Gastroesophageal sphincter (tissue), 4 donors: ENCODE results near the gene MAML2. TPM values are rescaled to one million over a fixed set of nuclear protein-coding genes. Genes with fewer than 3 reads are reported as not detected.
A peak's percentile ranks its signal among the peaks of the same experiment; 100 is the strongest.

ENCODE experiments used
- ATAC-seq: fragments of 150-250 bp; one replicate; pipeline ENCODE4 v1.9.1; 2016; ENCODE audit warnings: mild to moderate bottlenecking, moderate library complexity
- H3K27ac ChIP-seq, 4 donors: fragments of 200-600 bp; sonication (generic) in 3 of 4; 1 replicate in 3 of 4; 2 replicates in 1 of 4; pipeline ENCODE4 v1.5.1; 2016 to 2019
- H3K27me3 ChIP-seq: fragments of 200-600 bp; sonication (generic); one replicate; pipeline ENCODE4 v1.5.1; 2019
- H3K36me3 ChIP-seq, 2 donors: fragments of 200-600 bp; sonication (generic); one replicate each; pipeline ENCODE4 v1.5.1; 2019; ENCODE audit warnings: control low read depth in 1 of 2
- H3K4me1 ChIP-seq, 3 donors: fragments of 200-600 bp; sonication (generic); 1 replicate in 2 of 3; 2 replicates in 1 of 3; pipeline ENCODE4 v1.5.1; 2016 to 2019; ENCODE audit warnings: control low read depth in 2 of 3
- H3K4me3 ChIP-seq, 2 donors: fragments of 200-600 bp; sonication (generic); one replicate each; pipeline ENCODE4 v1.5.1; 2019; ENCODE audit warnings: mild to moderate bottlenecking in 1 of 2, moderate library complexity in 1 of 2
- H3K9me3 ChIP-seq, 3 donors: fragments of 200-600 bp; sonication (generic); one replicate each; pipeline ENCODE4 v1.5.1; 2017 to 2019; ENCODE audit warnings: control low read depth in 2 of 3
- EP300 ChIP-seq: sonication (generic); formaldehyde crosslinking; IDR thresholded peaks from one replicate; pipeline ENCODE4 v1.6.1; 2017; ENCODE audit warnings: antibody characterized with exemption, mild to moderate bottlenecking
- POLR2A ChIP-seq, 2 donors: fragments of 450-650 bp; IDR thresholded peaks; one replicate each; pipeline ENCODE4 v1.6.1; 2017; ENCODE audit warnings: antibody characterized with exemption in 2 of 2, mild to moderate bottlenecking in 2 of 2, moderate library complexity in 1 of 2
- POLR2AphosphoS5 ChIP-seq: sonication (generic); formaldehyde crosslinking; IDR thresholded peaks from one replicate; pipeline ENCODE4 v1.6.1; 2017; ENCODE audit warnings: antibody characterized with exemption
- WGBS, 2 donors: methylation state at CpG; one replicate each; pipeline ENCODE4 v1.1.5; 2018; ENCODE audit warnings: low coverage in 1 of 2; 5-methylcytosine and 5-hydroxymethylcytosine counted together
- total RNA-seq, 4 donors: library from RNA; depleted of rRNA; stranded (reverse); fragments of >200 nt; gene quantifications; one replicate each; pipeline ENCODE4 v1.1.0, GENCODE V29; 2016
- TF ChIP-seq, protein P1 (sequence below), 4 experiments: fragments of 200-600 bp in 2 of 4; fragments of 450-650 bp in 2 of 4; sonication (generic) in 1 of 4; IDR thresholded peaks; one replicate each; pipeline ENCODE4 v1.5.1; 2017 to 2019; ENCODE audit warnings: antibody characterized with exemption in 4 of 4, mild to moderate bottlenecking in 2 of 4, moderate library complexity in 2 of 4

The MAML2 gene
- total RNA-seq, 4 donors from 2014 or later: 15.8 to 31.8 (median 23.7) TPM

DNA sequence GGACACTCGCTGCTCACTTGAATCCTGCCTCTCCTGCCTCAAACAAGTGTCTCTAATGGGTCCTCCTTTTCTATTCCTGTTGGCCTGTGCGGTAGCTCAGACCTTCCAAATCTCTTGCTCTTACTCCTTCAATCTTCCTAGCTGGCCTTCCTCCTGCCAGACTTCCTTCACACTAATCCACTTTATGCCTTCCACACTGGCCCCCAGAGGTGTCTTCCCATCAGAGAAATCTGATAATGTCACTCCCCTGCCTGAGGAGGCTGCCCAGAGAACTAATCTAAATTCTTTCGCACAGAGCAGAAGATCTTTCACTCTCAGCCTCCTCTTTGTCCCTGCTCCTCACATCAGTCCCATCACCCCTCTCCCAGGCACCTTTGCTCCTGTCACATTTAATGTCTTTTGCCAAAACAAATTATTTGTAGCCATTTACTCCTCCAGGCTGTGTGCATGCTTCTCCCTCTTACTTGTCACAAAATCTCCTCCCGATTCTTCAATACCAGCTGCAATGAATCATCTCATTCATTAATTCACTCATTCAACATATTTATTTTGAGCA is 175.7 kb downstream of the MAML2 start:
- TF ChIP-seq POLR2A (IDR thresholded peaks at IDR 0.05) (no peak), EP300 (no peak), POLR2AphosphoS5 (no peak)
- TF ChIP-seq, protein P1, sequence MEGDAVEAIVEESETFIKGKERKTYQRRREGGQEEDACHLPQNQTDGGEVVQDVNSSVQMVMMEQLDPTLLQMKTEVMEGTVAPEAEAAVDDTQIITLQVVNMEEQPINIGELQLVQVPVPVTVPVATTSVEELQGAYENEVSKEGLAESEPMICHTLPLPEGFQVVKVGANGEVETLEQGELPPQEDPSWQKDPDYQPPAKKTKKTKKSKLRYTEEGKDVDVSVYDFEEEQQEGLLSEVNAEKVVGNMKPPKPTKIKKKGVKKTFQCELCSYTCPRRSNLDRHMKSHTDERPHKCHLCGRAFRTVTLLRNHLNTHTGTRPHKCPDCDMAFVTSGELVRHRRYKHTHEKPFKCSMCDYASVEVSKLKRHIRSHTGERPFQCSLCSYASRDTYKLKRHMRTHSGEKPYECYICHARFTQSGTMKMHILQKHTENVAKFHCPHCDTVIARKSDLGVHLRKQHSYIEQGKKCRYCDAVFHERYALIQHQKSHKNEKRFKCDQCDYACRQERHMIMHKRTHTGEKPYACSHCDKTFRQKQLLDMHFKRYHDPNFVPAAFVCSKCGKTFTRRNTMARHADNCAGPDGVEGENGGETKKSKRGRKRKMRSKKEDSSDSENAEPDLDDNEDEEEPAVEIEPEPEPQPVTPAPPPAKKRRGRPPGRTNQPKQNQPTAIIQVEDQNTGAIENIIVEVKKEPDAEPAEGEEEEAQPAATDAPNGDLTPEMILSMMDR (IDR thresholded peaks at IDR 0.05): no peak
- ATAC-seq: no peak
- H3K4me1 ChIP-seq: peaks cover 6 to 54% (median 16%) of the 10 kb centered on the region in 3 donors
- no peaks in the 10 kb centered on the region for H3K9me3 ChIP-seq
- H3K4me3 ChIP-seq: no peak overlapping the region
- WGBS, 2 donors: 85 to 96% methylated on average over 3 to 4 of the region's 4 CpGs
- H3K36me3 ChIP-seq: no peaks in the 10 kb centered on the region
- no peaks in the 10 kb centered on the region for H3K27me3 ChIP-seq
- no peak overlapping the region for H3K27ac ChIP-seq

DNA sequence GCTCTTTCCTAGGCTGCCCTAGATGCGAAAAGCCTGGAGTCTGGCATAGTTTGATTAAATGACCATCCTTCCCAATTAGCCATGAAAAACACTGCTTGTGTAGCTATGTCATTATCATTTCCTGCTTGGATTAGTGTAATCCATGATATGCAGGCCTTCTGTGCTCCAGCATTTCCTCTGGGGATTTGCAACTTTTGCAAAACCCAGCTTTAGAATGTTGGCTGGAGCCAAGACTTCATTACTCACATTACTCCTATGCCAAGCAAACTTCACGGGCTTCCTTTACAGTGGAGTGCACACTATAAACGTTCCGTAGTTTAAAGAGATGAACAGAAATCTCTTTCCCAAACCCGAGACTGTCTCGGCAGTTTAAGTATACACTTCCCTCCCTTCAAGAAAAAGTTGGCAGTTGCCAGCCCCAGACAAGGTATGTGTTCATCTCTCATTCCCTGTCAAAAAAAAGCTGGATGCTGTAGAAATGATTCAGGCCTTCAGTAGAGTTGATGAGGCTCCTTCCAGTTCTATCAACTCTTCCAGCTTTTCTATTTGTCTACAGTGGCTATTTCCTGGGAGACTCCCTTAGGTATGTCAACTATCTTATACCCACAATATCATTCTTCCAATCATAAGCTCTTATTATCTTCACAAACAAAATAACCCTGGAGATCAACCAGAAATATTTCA is 180.0 kb downstream of the MAML2 start:
- H3K9me3 ChIP-seq: no peaks in the 10 kb centered on the region
- no peaks in the 10 kb centered on the region for H3K27me3 ChIP-seq
- peak overlapping the region; percentile 62 to 78 (median 74) for H3K27ac ChIP-seq
- H3K4me3 ChIP-seq: no peak overlapping the region
- TF ChIP-seq POLR2AphosphoS5 (peak; percentile 72), EP300 (no peak)
- peaks cover 4 to 57% (median 17%) of the 10 kb centered on the region in 3 donors for H3K4me1 ChIP-seq
- no peaks in the 10 kb centered on the region for H3K36me3 ChIP-seq
- 6 to 7% methylated on average over 5 to 6 of the region's 6 CpGs for WGBS, 2 donors
- ATAC-seq: peak; percentile 91

DNA sequence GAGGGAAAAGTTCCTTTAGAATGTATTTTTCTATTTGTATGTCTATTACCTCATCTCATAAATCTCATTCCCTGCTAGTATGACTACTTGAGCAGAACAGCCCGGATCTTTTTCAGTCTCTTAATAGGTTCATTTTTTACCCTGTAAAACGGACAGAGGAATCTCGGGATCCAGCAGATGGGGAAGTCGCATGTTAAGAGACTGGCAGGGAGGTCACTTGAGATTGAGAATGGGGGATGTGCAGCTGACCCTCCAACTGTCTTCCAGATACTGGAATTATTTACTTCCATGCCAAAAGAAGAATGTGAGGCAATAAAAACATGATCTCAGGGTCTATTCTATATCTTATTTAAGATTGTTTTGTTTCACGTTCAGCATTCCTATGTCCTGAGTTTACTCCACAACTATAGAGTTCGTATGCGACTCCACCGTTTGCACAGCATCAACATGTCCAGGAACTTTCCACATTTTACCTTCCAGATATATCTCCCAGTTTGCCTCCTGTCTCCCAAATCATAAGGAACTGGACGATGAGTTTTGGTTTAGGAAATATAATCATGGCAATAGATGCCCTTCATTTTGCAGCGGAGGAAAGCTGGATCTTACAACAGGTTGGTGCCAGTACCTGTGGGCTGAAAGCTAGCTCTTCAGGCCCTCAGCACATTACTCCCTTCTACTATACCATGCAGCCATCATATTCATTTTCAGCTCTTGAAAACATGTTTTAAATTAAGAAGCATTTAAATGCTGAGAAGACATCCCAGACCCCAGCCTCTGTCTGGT is 181.5 kb downstream of the MAML2 start:
- Histone ChIP-seq H3K4me1 (peaks cover 15 to 57% (median 29%) of the 10 kb centered on the region in 3 donors), H3K27me3 (no peaks in the 10 kb centered on the region), H3K9me3 (no peaks in the 10 kb centered on the region), H3K4me3 (no peak overlapping the region), H3K27ac (peak overlapping the region in 3 of 4 donors; percentile 2 to 73 (median 61)), H3K36me3 (no peaks in the 10 kb centered on the region)
- ATAC-seq: no peak
- 64 to 66% methylated on average over 10 of the region's 10 CpGs for WGBS, 2 donors
- no peak for TF ChIP-seq POLR2AphosphoS5
- no peak for TF ChIP-seq EP300
- TF ChIP-seq, protein P1 (IDR thresholded peaks at IDR 0.05): no peak
- no peak for TF ChIP-seq POLR2A (IDR thresholded peaks at IDR 0.05)

DNA sequence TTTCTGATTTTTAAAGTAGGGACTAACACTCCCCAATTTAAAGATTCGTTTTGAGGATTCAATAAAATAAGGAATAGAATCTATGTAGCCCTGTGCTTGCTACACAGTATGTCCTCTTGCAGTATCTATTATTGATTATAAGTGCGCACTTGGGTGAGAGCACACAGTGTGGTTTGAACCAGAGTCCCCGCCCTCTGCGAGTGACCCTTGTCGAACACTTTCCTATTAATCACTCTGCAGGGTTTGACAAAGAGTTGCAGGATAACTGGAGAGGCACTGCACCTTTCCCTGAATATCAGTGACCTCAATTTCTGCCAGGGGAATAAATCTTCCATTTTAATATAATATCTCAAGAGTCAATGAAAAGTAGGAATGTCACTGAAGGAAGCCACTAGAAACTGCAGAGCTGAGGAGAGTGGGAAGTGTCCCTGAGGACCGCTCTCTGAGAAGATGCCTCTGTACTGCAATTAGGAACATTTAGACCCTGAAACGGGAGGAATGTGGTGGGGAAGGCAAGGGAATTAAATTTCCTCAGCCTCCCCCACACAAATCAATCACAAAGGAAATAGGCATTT is 182.2 kb downstream of the MAML2 start:
- no peak for TF ChIP-seq EP300
- H3K4me1 ChIP-seq: peaks cover 15 to 60% (median 36%) of the 10 kb centered on the region in 3 donors
- peak overlapping the region in 3 of 4 donors; percentile 12 to 73 (median 61) for H3K27ac ChIP-seq
- no peak for ATAC-seq
- no peaks in the 10 kb centered on the region for H3K36me3 ChIP-seq
- no peaks in the 10 kb centered on the region for H3K9me3 ChIP-seq
- H3K27me3 ChIP-seq: no peaks in the 10 kb centered on the region
- WGBS, 2 donors: 56 to 62% methylated on average over 7 of the region's 7 CpGs
- no peak overlapping the region for H3K4me3 ChIP-seq

DNA sequence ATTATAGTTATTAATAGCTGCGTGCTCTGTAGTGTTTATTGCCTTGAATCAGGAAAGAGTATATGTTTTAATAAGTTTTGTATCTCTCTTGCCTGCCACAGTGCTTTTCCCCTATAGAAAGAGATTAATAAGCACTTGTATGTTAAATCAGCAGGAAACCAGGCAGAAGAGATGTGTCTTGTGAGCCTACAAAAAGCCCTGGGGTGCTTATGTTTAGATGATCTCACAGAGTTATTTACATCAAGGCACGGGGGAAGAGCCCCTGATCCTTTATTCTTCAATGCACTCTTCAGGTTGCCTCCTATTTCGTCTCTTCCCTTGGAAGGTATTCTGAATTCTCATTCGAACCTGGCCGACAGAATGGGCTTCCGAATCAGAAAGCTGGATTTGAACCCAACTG is 183.0 kb downstream of the MAML2 start:
- TF ChIP-seq POLR2A (IDR thresholded peaks at IDR 0.05): no peak
- no peak for TF ChIP-seq EP300
- TF ChIP-seq POLR2AphosphoS5: no peak
- TF ChIP-seq, protein P1 (IDR thresholded peaks at IDR 0.05): no peak
- 75 to 86% methylated on average over 1 to 5 of the region's 6 CpGs for WGBS, 2 donors
- ATAC-seq: no peak

More for the DNA sequence above, 183.0 kb downstream of the MAML2 start:
- Histone ChIP-seq H3K4me1 (peaks cover 18 to 69% (median 39%) of the 10 kb centered on the region in 3 donors), H3K27ac (peak overlapping the region in 1 of 4 donors; percentile 12), H3K36me3 (no peaks in the 10 kb centered on the region), H3K27me3 (no peaks in the 10 kb centered on the region), H3K9me3 (no peaks in the 10 kb centered on the region), H3K4me3 (no peak overlapping the region)
